Glutamatergic neuron (in vitro differentiated cells): ENCODE data around the gene PLK1. TPM values are rescaled to one million over a fixed set of nuclear protein-coding genes. Genes with fewer than 3 reads are reported as not detected.

Experiments
- DNase-seq: peaks from one replicate; pipeline ENCODE4 v3.0.0; 2022
- H3K27ac Mint-ChIP-seq: one replicate; pipeline ENCODE4 v1.8.0; 2020; ENCODE audit warnings: mild to moderate bottlenecking, mixed read lengths, inconsistent platforms; ENCODE audit not compliant: unreplicated experiment
- H3K27me3 Mint-ChIP-seq: one replicate; pipeline ENCODE4 v1.8.0; 2020; ENCODE audit warnings: mild to moderate bottlenecking, moderate library complexity, mixed read lengths, inconsistent platforms; ENCODE audit not compliant: unreplicated experiment
- H3K36me3 Mint-ChIP-seq: one replicate; pipeline ENCODE4 v1.8.0; 2020; ENCODE audit warnings: mild to moderate bottlenecking, mixed read lengths, inconsistent platforms; ENCODE audit not compliant: unreplicated experiment
- H3K4me1 Mint-ChIP-seq: one replicate; pipeline ENCODE4 v1.8.0; 2020; ENCODE audit warnings: mild to moderate bottlenecking, low read depth, mixed read lengths, inconsistent platforms; ENCODE audit not compliant: unreplicated experiment
- H3K4me3 Mint-ChIP-seq: one replicate; pipeline ENCODE4 v1.8.0; 2020; ENCODE audit warnings: mild to moderate bottlenecking, mixed read lengths, inconsistent platforms; ENCODE audit not compliant: unreplicated experiment
- H3K9me3 Mint-ChIP-seq: one replicate; pipeline ENCODE4 v1.8.0; 2020; ENCODE audit warnings: mild to moderate bottlenecking, moderate library complexity, mixed read lengths, inconsistent platforms; ENCODE audit not compliant: unreplicated experiment
- CTCF ChIP-seq: fragments of 200-600 bp; sonication (generic); IDR thresholded peaks from one replicate; pipeline ENCODE4 v1.5.0; 2021; ENCODE audit not compliant: partially characterized antibody, unreplicated experiment
- total RNA-seq: library from RNA; stranded (reverse); fragmentation: NEBNext Ultra II Directional; extraction: Animal tissue kit (Norgen Biotek cat#: 25700); gene quantifications from one replicate; pipeline ENCODE4 v1.2.1, GENCODE V29; 2021; ENCODE audit not compliant: unreplicated experiment

The PLK1 gene
- total RNA-seq, 1 donor from 2014 or later = 16.9 TPM

- no peaks in the 10 kb centered on the region for H3K27me3 Mint-ChIP-seq
- peaks cover 4% of the 10 kb centered on the region for H3K4me1 Mint-ChIP-seq
- no peak for TF ChIP-seq CTCF
- H3K36me3 Mint-ChIP-seq = no peaks in the 10 kb centered on the region
- peak overlapping the region; percentile 55 for H3K27ac Mint-ChIP-seq
- DNase-seq = no peak
- no peaks in the 10 kb centered on the region for H3K9me3 Mint-ChIP-seq
- peak overlapping the region; percentile 81 for H3K4me3 Mint-ChIP-seq
These were observed 15.6 kb downstream of the PLK1 start for GRCh38 chr16:23694265-23694643.

- Mint-ChIP-seq H3K27me3 (peaks cover 1% of the 10 kb centered on the region), H3K27ac (peak overlapping the region; percentile 55), H3K9me3 (no peaks in the 10 kb centered on the region), H3K36me3 (no peaks in the 10 kb centered on the region), H3K4me1 (peaks cover 4% of the 10 kb centered on the region), H3K4me3 (peak overlapping the region; percentile 81)
- peak; percentile 75 for DNase-seq
- no peak for TF ChIP-seq CTCF
These were observed 16.1 kb downstream of the PLK1 start for GRCh38 chr16:23694644-23695373.

GRCh38 chr16:23695756-23696155, 17.1 kb downstream of the PLK1 start:
- Mint-ChIP-seq H3K27ac (no peak overlapping the region), H3K27me3 (peaks cover 1% of the 10 kb centered on the region), H3K4me3 (no peak overlapping the region), H3K9me3 (no peaks in the 10 kb centered on the region), H3K36me3 (no peaks in the 10 kb centered on the region), H3K4me1 (peaks cover 4% of the 10 kb centered on the region)
- DNase-seq = no peak
- no peak for TF ChIP-seq CTCF

- no peaks in the 10 kb centered on the region for H3K9me3 Mint-ChIP-seq
- peaks cover 4% of the 10 kb centered on the region for H3K27me3 Mint-ChIP-seq
- no peak for DNase-seq
- H3K4me1 Mint-ChIP-seq = peaks cover 4% of the 10 kb centered on the region
- TF ChIP-seq CTCF = no peak
- no peak overlapping the region for H3K27ac Mint-ChIP-seq
- H3K4me3 Mint-ChIP-seq = no peak overlapping the region
- H3K36me3 Mint-ChIP-seq = peaks cover 6% of the 10 kb centered on the region
These were observed 20.4 kb downstream of the PLK1 start for GRCh38 chr16:23699100-23699499.

GRCh38 chr16:23700093-23700492, 21.4 kb downstream of the PLK1 start:
- no peaks in the 10 kb centered on the region for H3K9me3 Mint-ChIP-seq
- no peak overlapping the region for H3K4me3 Mint-ChIP-seq
- peaks cover 4% of the 10 kb centered on the region for H3K27me3 Mint-ChIP-seq

More at GRCh38 chr16:23700093-23700492, 21.4 kb downstream of the PLK1 start:
- Mint-ChIP-seq H3K36me3 (peaks cover 6% of the 10 kb centered on the region), H3K27ac (no peak overlapping the region), H3K4me1 (no peaks in the 10 kb centered on the region)
- TF ChIP-seq CTCF = no peak
- no peak for DNase-seq
